Tibial artery (tissue), 4 donors: ENCODE measurements around the gene SERPINA4.
A peak's percentile ranks its signal among the peaks of the same experiment; 100 is the strongest.
"Not testable (repeated sequence)": the region's sequence is repeated elsewhere in the genome, so short reads cannot be mapped to it uniquely, and the experiment has no call there.

Source experiments
- DNase-seq, 2 donors: peaks; one replicate each; pipeline ENCODE4 v3.0.0-alpha.2; 2019
- H3K27ac ChIP-seq, 2 donors: fragments of 200-600 bp; sonication (generic) in 1 of 2; 1 replicate in 1 of 2; 2 replicates in 1 of 2; pipeline ENCODE4 v1.5.1; 2018 to 2019; ENCODE audit warnings: mild to moderate bottlenecking in 1 of 2
- H3K27me3 ChIP-seq, 2 donors: fragments of 200-600 bp; sonication (generic) in 1 of 2; one replicate each; pipeline versions ENCODE4 v1.5.1 to v1.6.0; 2016 to 2019
- H3K36me3 ChIP-seq, 3 donors: fragments of 200-600 bp; sonication (generic) in 2 of 3; one replicate each; pipeline ENCODE4 v1.5.1; 2016 to 2019; ENCODE audit warnings: mild to moderate bottlenecking in 2 of 3
- H3K4me1 ChIP-seq, 4 donors: fragments of 200-600 bp; sonication (generic) in 2 of 4; 1 replicate in 3 of 4; 2 replicates in 1 of 4; pipeline ENCODE4 v1.5.1; 2016 to 2019
- H3K4me3 ChIP-seq, 2 donors: fragments of 200-600 bp; sonication (generic) in 1 of 2; 1 replicate in 1 of 2; 2 replicates in 1 of 2; pipeline ENCODE4 v1.5.1; 2018 to 2019; ENCODE audit warnings: mild to moderate bottlenecking in 2 of 2
- H3K9me3 ChIP-seq, 3 donors: fragments of 200-600 bp; sonication (generic) in 1 of 3; one replicate each; pipeline ENCODE4 v1.5.1; 2016 to 2019
- CTCF ChIP-seq, 2 experiments: fragments of 200-600 bp in 1 of 2; fragments of 450-650 bp in 1 of 2; IDR thresholded peaks; one replicate each; pipeline ENCODE4 v1.5.1; 2017 to 2019; ENCODE audit warnings: antibody characterized with exemption in 2 of 2, mild to moderate bottlenecking in 1 of 2, moderate library complexity in 1 of 2
- intact Hi-C: fragments of 100-400 bp; cut with DNase I; formaldehyde crosslinking; loops from one replicate; pipeline ENCODE4 v1.15.0; 2023; ENCODE audit warnings: low total_unique reads

The SERPINA4 gene

DNA sequence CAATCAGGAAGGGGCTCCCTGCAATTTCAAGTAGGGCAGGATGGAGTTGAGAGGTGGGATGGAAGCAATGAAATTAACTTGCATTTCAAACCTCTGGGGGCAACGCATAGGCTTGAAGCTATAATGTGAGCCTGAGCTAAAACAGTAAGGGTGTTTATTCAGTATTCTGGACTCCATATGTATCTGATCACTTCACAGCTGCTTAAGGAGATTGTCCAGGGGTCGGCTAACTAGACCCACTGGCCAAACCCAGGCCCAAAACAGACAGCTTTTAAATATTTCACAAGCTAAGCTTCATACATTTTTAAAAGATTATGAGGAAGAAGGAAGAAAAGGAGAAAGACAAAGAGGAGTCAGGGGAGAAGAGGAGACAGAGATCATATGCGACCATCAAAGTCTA is 44.1 kb downstream of the SERPINA4 start:
- no peak for DNase-seq

GRCh38 chr14:94608966-94609365 is 47.7 kb downstream of the SERPINA4 start:
- H3K4me1 ChIP-seq, H3K36me3 ChIP-seq, intact Hi-C loops, H3K27ac ChIP-seq, H3K9me3 ChIP-seq, H3K4me3 ChIP-seq, H3K27me3 ChIP-seq: not testable (repeated sequence)
- DNase-seq = peak in 1 of 2 donors; percentile 0

More for the DNA sequence above, 44.1 kb downstream of the SERPINA4 start:
- H3K4me3 ChIP-seq = no peak overlapping the region
- no peaks in the 10 kb centered on the region for H3K9me3 ChIP-seq
- no peak overlapping the region for H3K27ac ChIP-seq
- no peak for TF ChIP-seq CTCF (IDR thresholded peaks at IDR 0.05)
- H3K27me3 ChIP-seq = no peaks in the 10 kb centered on the region
- H3K4me1 ChIP-seq = peaks cover 0 to 25% (median 14%) of the 10 kb centered on the region in 4 donors
- intact Hi-C loops = no loop called here
- no peaks in the 10 kb centered on the region for H3K36me3 ChIP-seq

GRCh38 chr14:94611179-94611578 is 49.9 kb downstream of the SERPINA4 start:
- TF ChIP-seq CTCF (IDR thresholded peaks at IDR 0.05) = no peak
- no peaks in the 10 kb centered on the region for H3K27me3 ChIP-seq
- DNase-seq = no peak
- H3K36me3 ChIP-seq = peaks cover 0 to 7% (median 2%) of the 10 kb centered on the region in 3 donors
- H3K4me1 ChIP-seq = peaks cover 0 to 4% (median 0%) of the 10 kb centered on the region in 4 donors
- intact Hi-C loops = no loop called here
- no peak overlapping the region for H3K4me3 ChIP-seq
- no peaks in the 10 kb centered on the region for H3K9me3 ChIP-seq
- no peak overlapping the region for H3K27ac ChIP-seq

DNA sequence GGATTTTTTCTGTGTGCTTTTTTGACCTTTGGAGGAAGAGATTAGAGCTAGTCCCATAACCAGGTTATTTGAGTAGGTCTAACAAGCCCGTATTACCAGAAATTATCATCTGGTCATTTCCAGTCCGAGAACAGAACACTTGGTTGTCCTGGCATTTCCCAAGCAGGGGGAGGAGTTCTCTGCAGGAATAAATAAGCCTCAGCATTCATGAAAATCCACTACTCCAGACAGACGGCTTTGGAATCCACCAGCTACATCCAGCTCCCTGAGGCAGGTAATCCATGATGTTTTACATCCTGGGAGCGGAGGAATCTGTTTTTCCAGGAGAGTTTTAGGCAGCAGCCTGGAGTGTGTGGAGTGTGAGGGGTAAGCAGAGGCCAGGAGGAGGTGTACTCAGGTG is 50.9 kb downstream of the SERPINA4 start, which contains the start of gene SERPINA3:
SERPINA3 (plus strand) TSS at position 218 of the 400 bp plus-strand sequence. CDS start 2,051 bp downstream, outside the sequence.
- intact Hi-C loops = no loop called here
- H3K27ac ChIP-seq = peak within 1 kb of the TSS in 1 of 2 donors; percentile 9
- H3K9me3 ChIP-seq = peaks cover 0 to 6% (median 3%) of the 10 kb centered on the region in 3 donors
- peak in 1 of 2 donors; percentile 35 for DNase-seq
- no peak for TF ChIP-seq CTCF (IDR thresholded peaks at IDR 0.05)
- H3K27me3 ChIP-seq = no peaks in the 10 kb centered on the region
- peaks cover 0 to 4% (median 0%) of the 10 kb centered on the region in 4 donors for H3K4me1 ChIP-seq
- peaks cover 0 to 15% (median 11%) of the 10 kb centered on the region in 3 donors for H3K36me3 ChIP-seq
- peak within 1 kb of the TSS in 1 of 2 donors; percentile 14 for H3K4me3 ChIP-seq

DNA sequence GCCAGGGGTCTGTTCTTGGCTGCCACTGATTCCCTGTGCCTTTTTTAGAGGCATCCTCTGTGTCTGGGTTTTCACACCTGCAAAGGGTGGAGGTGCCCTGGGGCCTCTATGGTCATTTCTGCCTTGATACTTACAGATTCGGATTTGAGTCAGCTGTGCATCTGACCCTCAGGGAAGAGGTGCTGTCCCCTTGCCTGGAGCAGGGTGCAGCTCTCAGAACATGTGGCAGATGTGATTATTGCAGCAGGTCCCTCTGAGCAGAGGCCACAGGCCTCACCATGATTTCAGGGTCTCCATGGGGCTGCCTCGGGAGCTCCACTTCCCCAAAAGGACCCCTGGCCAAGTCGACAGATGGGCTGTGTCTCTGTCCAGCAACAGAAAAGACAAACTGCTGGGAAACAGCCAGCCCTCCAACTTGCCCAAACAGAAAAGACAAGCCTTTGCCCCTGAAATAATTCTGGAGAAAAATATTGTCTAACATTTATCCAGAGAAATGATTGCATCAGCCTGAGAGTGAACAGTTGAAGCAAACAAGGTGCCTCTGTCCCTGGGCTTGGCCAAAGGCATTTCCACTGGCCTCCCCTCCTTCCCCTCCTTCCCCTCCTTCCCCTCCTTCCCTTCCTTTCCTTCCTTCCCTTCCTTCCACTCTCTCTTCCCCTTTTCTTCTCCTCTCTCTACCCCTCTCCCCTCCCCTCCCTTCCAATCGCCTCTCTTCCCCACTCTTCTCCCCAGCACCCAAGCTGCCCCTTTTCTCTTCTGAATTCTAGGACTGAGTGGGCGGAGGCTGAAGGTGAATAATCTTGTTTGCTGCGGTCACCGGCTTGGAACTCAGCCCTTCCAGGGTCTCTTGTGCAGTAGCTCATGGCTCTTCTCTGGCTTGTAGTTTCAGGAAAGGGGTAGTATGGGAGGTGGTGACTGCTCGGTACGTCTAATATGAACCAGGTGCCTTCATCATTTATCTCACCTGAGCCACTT is 51.6 kb downstream of the SERPINA4 start:
- no peak for TF ChIP-seq CTCF (IDR thresholded peaks at IDR 0.05)
- intact Hi-C loops = no loop called here
- H3K36me3 ChIP-seq = peaks cover 0 to 20% (median 16%) of the 10 kb centered on the region in 3 donors
- peak overlapping the region in 1 of 2 donors; percentile 14 for H3K4me3 ChIP-seq
- H3K27me3 ChIP-seq = no peaks in the 10 kb centered on the region
- peaks cover 0 to 4% (median 0%) of the 10 kb centered on the region in 4 donors for H3K4me1 ChIP-seq
- peaks cover 0 to 13% (median 10%) of the 10 kb centered on the region in 3 donors for H3K9me3 ChIP-seq
- peak in 1 of 2 donors; percentile 31 for DNase-seq
- H3K27ac ChIP-seq = no peak overlapping the region
